ENCODE results near the gene SORCS2.

Gene SORCS2

GRCh38 chr4:7507381-7507780, 315.0 kb downstream of the SORCS2 start:
- no peak overlapping the region for H3K4me2 ChIP-seq (ENCODE audit: low read length)
- H3K9ac ChIP-seq (ENCODE audit: low read length): no peak overlapping the region
- no peaks in the 10 kb centered on the region for H3K27me3 ChIP-seq (ENCODE audit: insufficient read depth, low read length)
- no peak overlapping the region for H2AFZ ChIP-seq (ENCODE audit: low read length)
- no peak overlapping the region for H3K4me3 ChIP-seq (ENCODE audit: low read depth, low read length, poor library complexity, severe bottlenecking)
- no peaks in the 10 kb centered on the region for H3K4me1 ChIP-seq (ENCODE audit: insufficient read depth, low read length, severe bottlenecking)
- H3K9me3 ChIP-seq (ENCODE audit: low read length): no peaks in the 10 kb centered on the region
- H3K79me2 ChIP-seq (ENCODE audit: insufficient read depth, low read length): no peaks in the 10 kb centered on the region
- H3K36me3 ChIP-seq (ENCODE audit: insufficient read depth, low read length): no peaks in the 10 kb centered on the region
- no peaks in the 10 kb centered on the region for H4K20me1 ChIP-seq (ENCODE audit: insufficient read depth, low read length)
- H3K27ac ChIP-seq (ENCODE audit: low read depth, low read length, poor library complexity, severe bottlenecking): no peak overlapping the region
- TF ChIP-seq CTCF (IDR thresholded peaks at IDR 0.05; ENCODE audit: low read length): no peak
- no peak for TF ChIP-seq EZH2 (IDR thresholded peaks at IDR 0.05; ENCODE audit: borderline replicate concordance, low read length)
- no peaks in the 10 kb centered on the region for H3F3A ChIP-seq (ENCODE audit: insufficient read depth, low read length)
- H3K9me2 ChIP-seq (ENCODE audit: low read depth, low read length): no peaks in the 10 kb centered on the region

GRCh38 chr4:7510066-7510465, 317.7 kb downstream of the SORCS2 start:
- no peaks in the 10 kb centered on the region for H3K9me2 ChIP-seq (ENCODE audit: low read depth, low read length)
- H3K9me3 ChIP-seq (ENCODE audit: low read length): no peaks in the 10 kb centered on the region
- H3K9ac ChIP-seq (ENCODE audit: low read length): no peak overlapping the region
- H3K4me3 ChIP-seq (ENCODE audit: low read depth, low read length, poor library complexity, severe bottlenecking): no peak overlapping the region
- H3K4me2 ChIP-seq (ENCODE audit: low read length): no peak overlapping the region
- no peak overlapping the region for H3K27ac ChIP-seq (ENCODE audit: low read depth, low read length, poor library complexity, severe bottlenecking)
- H3K27me3 ChIP-seq (ENCODE audit: insufficient read depth, low read length): no peaks in the 10 kb centered on the region
- H2AFZ ChIP-seq (ENCODE audit: low read length): no peak overlapping the region
- no peaks in the 10 kb centered on the region for H4K20me1 ChIP-seq (ENCODE audit: insufficient read depth, low read length)
- TF ChIP-seq EZH2 (IDR thresholded peaks at IDR 0.05; ENCODE audit: borderline replicate concordance, low read length) (no peak), CTCF (IDR thresholded peaks at IDR 0.05; ENCODE audit: low read length) (no peak)
- H3F3A ChIP-seq (ENCODE audit: insufficient read depth, low read length): no peaks in the 10 kb centered on the region
- no peaks in the 10 kb centered on the region for H3K79me2 ChIP-seq (ENCODE audit: insufficient read depth, low read length)
- no peaks in the 10 kb centered on the region for H3K4me1 ChIP-seq (ENCODE audit: insufficient read depth, low read length, severe bottlenecking)
- no peaks in the 10 kb centered on the region for H3K36me3 ChIP-seq (ENCODE audit: insufficient read depth, low read length)

- no peak overlapping the region for H3K9ac ChIP-seq (ENCODE audit: low read length)
- H4K20me1 ChIP-seq (ENCODE audit: insufficient read depth, low read length): no peaks in the 10 kb centered on the region
- H3K4me3 ChIP-seq (ENCODE audit: low read depth, low read length, poor library complexity, severe bottlenecking): no peak overlapping the region
- no peaks in the 10 kb centered on the region for H3K36me3 ChIP-seq (ENCODE audit: insufficient read depth, low read length)
- no peak overlapping the region for H3K4me2 ChIP-seq (ENCODE audit: low read length)
- H3F3A ChIP-seq (ENCODE audit: insufficient read depth, low read length): no peaks in the 10 kb centered on the region
- no peak overlapping the region for H2AFZ ChIP-seq (ENCODE audit: low read length)
- H3K79me2 ChIP-seq (ENCODE audit: insufficient read depth, low read length): no peaks in the 10 kb centered on the region
- no peaks in the 10 kb centered on the region for H3K9me2 ChIP-seq (ENCODE audit: low read depth, low read length)
- no peak for TF ChIP-seq EZH2 (IDR thresholded peaks at IDR 0.05; ENCODE audit: borderline replicate concordance, low read length)
- no peak for TF ChIP-seq CTCF (IDR thresholded peaks at IDR 0.05; ENCODE audit: low read length)
- H3K4me1 ChIP-seq (ENCODE audit: insufficient read depth, low read length, severe bottlenecking): no peaks in the 10 kb centered on the region
- H3K27ac ChIP-seq (ENCODE audit: low read depth, low read length, poor library complexity, severe bottlenecking): no peak overlapping the region
- H3K9me3 ChIP-seq (ENCODE audit: low read length): no peaks in the 10 kb centered on the region
- H3K27me3 ChIP-seq (ENCODE audit: insufficient read depth, low read length): no peaks in the 10 kb centered on the region
Observed at GRCh38 chr4:7510538-7510937, 318.2 kb downstream of the SORCS2 start.

All from OCI-LY1 (cell line).